ENCODE results near the gene STIMATE. TPM values are rescaled to one million over a fixed set of nuclear protein-coding genes. Genes with fewer than 3 reads are reported as not detected.

STIMATE gene
- total and polyA plus RNA-seq, 12 donors, result 15.4 to 42.8 (median 22.2) TPM

DNA sequence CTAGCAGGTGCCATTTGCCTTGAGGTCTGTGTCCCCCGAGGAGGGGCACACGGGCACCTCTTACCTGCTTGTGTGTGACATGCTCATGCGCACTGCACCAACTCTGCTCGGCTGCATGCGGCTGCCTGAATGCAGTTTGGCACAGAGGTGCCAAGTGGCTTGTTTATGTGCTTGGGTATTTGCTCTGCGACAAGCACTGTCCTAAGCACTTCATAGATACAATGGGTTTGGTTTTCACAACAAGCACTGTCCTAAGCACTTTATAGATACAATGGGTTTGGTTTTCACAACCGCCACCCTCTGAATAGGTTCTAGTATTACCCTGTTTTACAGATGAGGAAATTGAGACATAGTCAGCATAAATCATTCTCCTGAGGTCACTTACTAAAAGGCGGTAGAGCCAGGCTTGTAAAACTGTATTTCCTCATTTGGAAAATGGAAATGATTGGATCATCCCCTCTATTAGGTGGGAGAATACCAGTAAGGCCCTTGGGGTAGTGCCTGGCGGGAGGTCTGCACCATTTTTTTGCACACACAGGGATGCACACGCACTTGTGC is 67.4 kb downstream of the STIMATE start:
- Histone ChIP-seq H3K36me3 (replicated peaks in 1 of 2) (no peaks in the 10 kb centered on the region), H3K27ac (peak overlapping the region in 1 of 5 donors; percentile 89), H3K27me3 (no peaks in the 10 kb centered on the region), H3K9me3 (replicated peaks in 1 of 3) (no peaks in the 10 kb centered on the region), H3K4me1 (replicated peaks in 1 of 2) (peaks cover 18 to 24% of the 10 kb centered on the region in 2 donors), H3K4me3 (no peak overlapping the region)
- 91 to 93% (median 92%) methylated on average over 6 to 10 of the region's 10 CpGs for WGBS, 4 donors
- intact Hi-C loops (cut with DNase I), result no loop called here
- TF ChIP-seq, protein P1, sequence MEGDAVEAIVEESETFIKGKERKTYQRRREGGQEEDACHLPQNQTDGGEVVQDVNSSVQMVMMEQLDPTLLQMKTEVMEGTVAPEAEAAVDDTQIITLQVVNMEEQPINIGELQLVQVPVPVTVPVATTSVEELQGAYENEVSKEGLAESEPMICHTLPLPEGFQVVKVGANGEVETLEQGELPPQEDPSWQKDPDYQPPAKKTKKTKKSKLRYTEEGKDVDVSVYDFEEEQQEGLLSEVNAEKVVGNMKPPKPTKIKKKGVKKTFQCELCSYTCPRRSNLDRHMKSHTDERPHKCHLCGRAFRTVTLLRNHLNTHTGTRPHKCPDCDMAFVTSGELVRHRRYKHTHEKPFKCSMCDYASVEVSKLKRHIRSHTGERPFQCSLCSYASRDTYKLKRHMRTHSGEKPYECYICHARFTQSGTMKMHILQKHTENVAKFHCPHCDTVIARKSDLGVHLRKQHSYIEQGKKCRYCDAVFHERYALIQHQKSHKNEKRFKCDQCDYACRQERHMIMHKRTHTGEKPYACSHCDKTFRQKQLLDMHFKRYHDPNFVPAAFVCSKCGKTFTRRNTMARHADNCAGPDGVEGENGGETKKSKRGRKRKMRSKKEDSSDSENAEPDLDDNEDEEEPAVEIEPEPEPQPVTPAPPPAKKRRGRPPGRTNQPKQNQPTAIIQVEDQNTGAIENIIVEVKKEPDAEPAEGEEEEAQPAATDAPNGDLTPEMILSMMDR (IDR thresholded peaks at IDR 0.05), result no peak
- TF ChIP-seq POLR2A (IDR thresholded peaks at IDR 0.05), result no peak
- DNase-seq, result no peak

- Histone ChIP-seq H3K36me3 (replicated peaks in 1 of 2) (no peaks in the 10 kb centered on the region), H3K9me3 (replicated peaks in 1 of 3) (no peaks in the 10 kb centered on the region), H3K4me3 (no peak overlapping the region), H3K27me3 (no peaks in the 10 kb centered on the region), H3K4me1 (replicated peaks in 1 of 2) (peaks cover 18 to 24% of the 10 kb centered on the region in 2 donors), H3K27ac (no peak overlapping the region)
- intact Hi-C loops (cut with DNase I), result no loop called here
- WGBS, 4 donors, result 60 to 94% (median 88%) methylated on average over 1 to 3 of the region's 3 CpGs
- no peak for TF ChIP-seq POLR2A (IDR thresholded peaks at IDR 0.05)
- DNase-seq, result no peak
Observed at GRCh38 chr3:52829482-52829881, 67.9 kb downstream of the STIMATE start.

- H3K36me3 ChIP-seq (replicated peaks in 1 of 2), result no peaks in the 10 kb centered on the region
- WGBS, 4 donors, result 69 to 79% (median 72%) methylated on average over 10 of the region's 10 CpGs
- no peak overlapping the region for H3K27ac ChIP-seq
- H3K9me3 ChIP-seq (replicated peaks in 1 of 3), result no peaks in the 10 kb centered on the region
- DNase-seq, result no peak
- peaks cover 18 to 24% of the 10 kb centered on the region in 2 donors for H3K4me1 ChIP-seq (replicated peaks in 1 of 2)
- TF ChIP-seq, protein P1 (IDR thresholded peaks at IDR 0.05), result no peak
- no peak for TF ChIP-seq POLR2A (IDR thresholded peaks at IDR 0.05)
- intact Hi-C loops (cut with DNase I), result no loop called here
- no peaks in the 10 kb centered on the region for H3K27me3 ChIP-seq
- no peak overlapping the region for H3K4me3 ChIP-seq
Observed at GRCh38 chr3:52827866-52828376, 69.4 kb downstream of the STIMATE start.

DNA sequence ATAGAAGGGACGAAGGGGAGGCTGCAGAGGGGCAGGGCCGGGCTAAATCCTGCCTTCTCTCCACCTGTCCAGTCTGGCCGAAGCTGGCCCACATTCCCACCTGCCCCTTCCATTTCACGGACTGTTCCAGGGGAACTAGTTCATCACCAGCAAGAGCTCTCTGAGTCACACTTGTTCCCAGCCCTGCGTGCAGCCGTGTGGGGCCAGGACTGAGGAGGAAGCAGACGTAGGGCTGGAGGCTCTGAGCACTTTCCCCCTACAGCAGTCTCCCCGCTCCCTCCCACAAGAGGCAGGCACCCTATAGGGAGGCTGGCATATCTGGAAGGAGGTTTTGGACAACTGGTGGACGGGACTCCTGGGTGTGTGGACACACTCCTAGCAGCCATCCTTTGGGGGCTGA is 69.9 kb downstream of the STIMATE start:
- no peak for DNase-seq
- TF ChIP-seq, protein P1 (IDR thresholded peaks at IDR 0.05), result no peak
- TF ChIP-seq POLR2A (IDR thresholded peaks at IDR 0.05), result no peak
- intact Hi-C loops (cut with DNase I), result no loop called here
- Histone ChIP-seq H3K9me3 (replicated peaks in 1 of 3) (no peaks in the 10 kb centered on the region), H3K36me3 (replicated peaks in 1 of 2) (no peaks in the 10 kb centered on the region), H3K4me3 (no peak overlapping the region), H3K27ac (no peak overlapping the region), H3K27me3 (no peaks in the 10 kb centered on the region), H3K4me1 (replicated peaks in 1 of 2) (peaks cover 18 to 24% of the 10 kb centered on the region in 2 donors)
- 71 to 85% (median 79%) methylated on average over 3 to 9 of the region's 9 CpGs for WGBS, 4 donors

DNA sequence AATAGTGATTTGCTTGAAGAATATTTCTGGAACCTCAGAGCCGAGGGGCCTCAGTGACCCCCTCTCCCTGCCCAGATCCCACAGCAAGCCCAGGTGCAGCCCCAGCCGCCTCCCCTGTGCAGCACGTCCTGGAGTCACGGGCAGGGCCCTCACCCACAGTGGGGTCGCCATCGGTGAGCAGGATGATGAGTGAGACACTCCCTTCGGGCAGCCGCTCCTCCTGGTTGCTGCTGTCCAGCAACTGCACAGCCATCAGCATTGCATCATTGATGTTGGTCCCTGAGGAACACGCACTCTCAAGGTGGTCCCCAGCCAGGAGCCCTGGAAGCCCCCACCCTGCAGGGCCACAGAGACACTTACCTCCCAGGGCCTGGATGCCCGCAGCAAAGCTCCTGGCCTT is 73.3 kb downstream of the STIMATE start:
- Histone ChIP-seq H3K27me3 (no peaks in the 10 kb centered on the region), H3K27ac (no peak overlapping the region), H3K36me3 (replicated peaks in 1 of 2) (peaks cover 0 to 3% of the 10 kb centered on the region in 2 donors), H3K9me3 (replicated peaks in 1 of 3) (no peaks in the 10 kb centered on the region), H3K4me1 (replicated peaks in 1 of 2) (no peaks in the 10 kb centered on the region), H3K4me3 (no peak overlapping the region)
- WGBS, 4 donors, result 92 to 100% (median 95%) methylated on average over 3 to 10 of the region's 10 CpGs
- intact Hi-C loops (cut with DNase I), result no loop called here
- DNase-seq, result no peak
- TF ChIP-seq, protein P1 (IDR thresholded peaks at IDR 0.05), result no peak
- TF ChIP-seq POLR2A (IDR thresholded peaks at IDR 0.05), result no peak

Data from adrenal gland (tissue), 12 donors.